Measurements from ENCODE around the gene ITPKC. TPM values are rescaled to one million over a fixed set of nuclear protein-coding genes. Genes with fewer than 3 reads are reported as not detected.

The ITPKC gene
- 7.0 TPM for total RNA-seq

- ATAC-seq (peak; percentile 76), DNase-seq (ENCODE audit: low spot score) (peak; percentile 100)
Measured at GRCh38 chr19:40716482-40717324, at the start of gene ITPKC, which contains the start of gene COQ8B. Gene ITPKC (plus strand): TSS chr19:40717112. CDS start chr19:40717136, 24 bp downstream. Gene COQ8B (minus strand): TSS chr19:40716886. CDS start chr19:40714632, 2,254 bp downstream.

- DNase-seq (ENCODE audit: low spot score) (no peak), ATAC-seq (no peak)
Measured at GRCh38 chr19:40667602-40668001, 49.3 kb upstream of the ITPKC start.

- DNase-seq (ENCODE audit: low spot score) (no peak), ATAC-seq (no peak)
Measured at GRCh38 chr19:40668991-40669614, 47.8 kb upstream of the ITPKC start.

- ATAC-seq (no peak), DNase-seq (ENCODE audit: low spot score) (no peak)
Measured at GRCh38 chr19:40671404-40671803, 45.5 kb upstream of the ITPKC start.

DNA sequence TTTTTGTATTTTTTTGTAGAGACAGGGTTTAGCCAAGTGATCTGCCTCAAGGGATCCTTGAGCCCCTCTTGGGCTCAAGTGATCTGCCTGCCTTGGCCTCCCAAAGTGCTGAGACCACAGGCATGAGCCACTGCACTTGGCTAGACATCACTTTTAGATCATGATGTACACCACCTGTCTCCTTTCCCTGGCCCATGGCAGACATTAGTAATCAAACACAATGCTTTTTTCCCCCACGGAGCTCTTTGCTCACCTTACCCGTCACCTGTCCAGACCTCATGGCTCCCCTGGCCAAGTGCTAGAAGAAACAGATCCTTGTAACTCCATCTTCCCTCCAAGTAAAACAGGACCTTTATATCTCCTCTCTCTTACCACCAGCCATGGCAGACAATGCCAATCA is 44.9 kb upstream of the ITPKC start:
- ATAC-seq = no peak
- no peak for DNase-seq (ENCODE audit: low spot score)

DNA sequence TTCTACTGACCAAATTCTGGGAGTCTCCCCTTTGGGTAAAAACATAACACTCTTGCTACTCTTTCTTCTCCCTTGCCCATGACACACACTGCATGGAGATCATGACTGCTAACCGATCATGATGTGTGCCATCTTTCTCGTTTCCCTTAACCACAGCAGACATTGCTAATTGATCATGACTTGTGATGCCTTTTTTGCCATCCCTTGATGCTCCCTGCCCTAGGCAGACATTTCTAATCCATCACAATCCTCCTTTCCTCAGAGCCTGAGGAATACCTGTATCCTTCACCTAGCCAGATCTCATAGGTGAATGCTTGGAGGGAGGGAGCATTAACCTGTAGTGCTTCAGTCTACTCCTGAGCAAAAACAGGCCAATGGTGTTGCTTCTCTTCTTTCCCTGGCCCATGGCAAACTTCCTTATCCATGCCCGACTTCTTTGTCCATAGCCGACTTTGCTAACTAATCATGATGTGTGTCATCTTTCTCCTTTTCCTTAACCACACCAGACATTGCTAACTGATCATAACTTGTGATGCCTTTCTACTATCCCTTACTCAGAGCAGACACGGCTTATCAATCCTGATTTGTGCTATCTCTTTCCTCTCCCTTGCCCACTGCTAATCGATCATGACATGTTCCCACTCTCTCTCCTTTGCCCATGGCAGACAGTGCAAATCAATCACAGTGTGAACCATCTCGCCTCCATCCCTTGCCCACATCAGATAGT is 44.2 kb upstream of the ITPKC start:
- DNase-seq (ENCODE audit: low spot score) = no peak
- ATAC-seq = no peak

GRCh38 chr19:40673397-40673796 is 43.5 kb upstream of the ITPKC start:
- DNase-seq (ENCODE audit: low spot score) (no peak), ATAC-seq (no peak)

- ATAC-seq (no peak), DNase-seq (ENCODE audit: low spot score) (no peak)
Measured at GRCh38 chr19:40674291-40674690, 42.6 kb upstream of the ITPKC start.

DNA sequence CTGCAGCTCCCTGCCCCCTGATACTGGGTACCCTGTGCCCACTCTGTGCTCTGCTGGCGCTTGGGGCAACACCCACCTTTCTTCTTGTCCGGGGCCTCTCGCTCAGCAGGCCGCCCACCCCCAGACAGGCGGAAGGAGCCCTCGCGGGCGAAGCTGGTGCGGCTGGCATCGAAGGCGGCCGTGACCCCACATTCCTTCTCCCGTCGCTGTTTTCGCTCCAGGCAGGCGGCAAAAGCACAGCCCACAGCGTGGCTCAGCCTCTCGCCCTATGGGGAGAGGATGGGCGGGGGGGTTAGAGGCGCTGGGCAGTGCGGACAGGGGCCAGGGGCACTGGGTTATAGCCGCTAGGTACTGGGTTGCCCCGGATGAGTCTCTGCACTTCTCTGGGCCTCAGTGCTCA is 39.8 kb upstream of the ITPKC start:
- DNase-seq (ENCODE audit: low spot score) (no peak), ATAC-seq (no peak)

- DNase-seq (ENCODE audit: low spot score) = no peak
Measured at GRCh38 chr19:40681039-40681438, 35.9 kb upstream of the ITPKC start.

GRCh38 chr19:40682431-40682964 is 34.4 kb upstream of the ITPKC start:
- DNase-seq (ENCODE audit: low spot score) = no peak
- no peak for ATAC-seq

More at GRCh38 chr19:40681039-40681438, 35.9 kb upstream of the ITPKC start:
- ATAC-seq = no peak

GRCh38 chr19:40683437-40683836 is 33.5 kb upstream of the ITPKC start:
- no peak for DNase-seq (ENCODE audit: low spot score)
- ATAC-seq = no peak

GRCh38 chr19:40684280-40684679 is 32.6 kb upstream of the ITPKC start:
- no peak for DNase-seq (ENCODE audit: low spot score)
- no peak for ATAC-seq

DNA sequence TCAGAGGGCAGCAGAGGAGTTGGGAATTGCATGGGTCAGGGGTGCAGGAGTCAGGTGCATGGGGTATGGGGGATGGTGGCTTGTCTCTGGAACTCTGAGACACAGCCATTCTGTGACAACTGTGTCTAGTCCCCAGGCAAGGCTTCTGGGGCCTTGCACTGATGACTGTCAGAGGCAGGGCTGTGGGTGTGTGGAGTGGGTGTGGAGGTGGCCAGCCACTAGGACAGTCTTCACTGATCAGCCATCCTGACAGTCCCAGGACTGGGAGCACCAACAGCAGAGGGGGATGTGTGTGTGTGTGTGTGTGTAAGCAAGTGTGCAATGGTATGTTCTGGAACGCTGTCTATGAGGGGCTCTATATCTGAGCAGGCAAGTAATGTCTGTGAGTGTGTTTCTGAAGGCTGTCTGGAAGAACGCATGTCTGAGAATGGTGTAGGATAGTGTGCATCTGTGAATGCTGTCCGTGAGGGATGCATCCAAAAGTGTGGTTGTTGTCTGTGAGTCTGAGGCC is 31.8 kb upstream of the ITPKC start:
- ATAC-seq (no peak), DNase-seq (ENCODE audit: low spot score) (no peak)

GRCh38 chr19:40685563-40685962 is 31.3 kb upstream of the ITPKC start:
- DNase-seq (ENCODE audit: low spot score) = no peak
- no peak for ATAC-seq

- DNase-seq (ENCODE audit: low spot score) (no peak), ATAC-seq (no peak)
Measured at GRCh38 chr19:40686882-40687524, 29.9 kb upstream of the ITPKC start.

GRCh38 chr19:40687525-40688016 is 29.3 kb upstream of the ITPKC start:
- DNase-seq (ENCODE audit: low spot score) = no peak
- ATAC-seq = no peak

GRCh38 chr19:40688309-40688708 is 28.6 kb upstream of the ITPKC start:
- no peak for DNase-seq (ENCODE audit: low spot score)
- no peak for ATAC-seq

DNA sequence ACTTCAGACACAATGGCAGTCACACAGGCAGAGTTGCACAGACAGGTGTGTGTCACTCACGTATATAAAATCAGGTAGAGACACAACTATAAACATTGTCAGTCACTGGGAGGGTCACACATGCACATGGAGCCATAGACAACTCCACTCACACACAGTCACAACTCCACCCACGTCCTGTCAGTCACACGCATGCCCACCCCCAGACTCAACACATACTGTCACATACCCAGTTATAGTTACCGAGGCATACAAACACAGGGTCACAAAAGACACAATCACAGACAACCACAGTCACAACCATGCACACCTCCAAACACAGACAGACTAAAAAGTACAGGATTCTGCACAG is 27.9 kb upstream of the ITPKC start:
- DNase-seq (ENCODE audit: low spot score) = no peak
- no peak for ATAC-seq

- no peak for ATAC-seq
- no peak for DNase-seq (ENCODE audit: low spot score)
Measured at GRCh38 chr19:40689339-40690049, 27.4 kb upstream of the ITPKC start.

Measured in left lobe of liver (tissue), 2 donors.